Panc1 (cell line): ENCODE data around the gene GNPTG. TPM values are rescaled to one million over a fixed set of nuclear protein-coding genes. Genes with fewer than 3 reads are reported as not detected.

ENCODE experiments used
- ATAC-seq: fragments of 200-7000 bp; cut with Tn5 transposase; 2 replicates; pipeline ENCODE4 v1.9.1; 2020; ENCODE audit warnings: mild to moderate bottlenecking, moderate library complexity
- BruUV-seq: library from RNA; stranded (reverse); fragments of 400-500 nt; replicated peaks from 2 replicates; lab custom pipeline; 2021; lab: Mats Ljungman, UMichigan
- CTCF ChIA-PET: fragments of 300-600 bp; sonication (Branson Sonifier 250); formaldehyde crosslinking; loops from one replicate; lab custom pipeline; 2022; ENCODE audit warnings: antibody characterized with exemption; lab: Charles Lee
- POLR2A ChIA-PET: fragments of 300-600 bp; sonication (Branson Sonifier 250); formaldehyde crosslinking; loops from one replicate; lab custom pipeline; 2022; ENCODE audit warnings: antibody characterized with exemption; lab: Charles Lee
- DNase-seq: peaks from one replicate; pipeline ENCODE4 v3.0.0-alpha.2; 2010; ENCODE audit warnings: low read depth, low spot score
- H3K27ac ChIP-seq: 2 replicates; pipeline ENCODE4 v1.5.1; 2011; ENCODE audit warnings: mild to moderate bottlenecking, low read length, inconsistent platforms
- H3K27me3 ChIP-seq: fragments of 200-500 bp; sonication (Bioruptor generic); 2 replicates; pipeline ENCODE4 v1.6.0; 2014; ENCODE audit warnings: low read length, inconsistent platforms; ENCODE audit not compliant: control insufficient read depth, insufficient read depth
- H3K36me3 ChIP-seq: fragments of 200-500 bp; sonication (Bioruptor generic); 2 replicates; pipeline ENCODE4 v1.5.1; 2014; ENCODE audit warnings: inconsistent platforms, mild to moderate bottlenecking, low read length, moderate library complexity; ENCODE audit not compliant: control insufficient read depth, insufficient read depth
- H3K4me1 ChIP-seq: 2 replicates; pipeline ENCODE4 v1.5.1; 2011; ENCODE audit warnings: inconsistent platforms, mild to moderate bottlenecking, low read length, moderate library complexity; ENCODE audit not compliant: control insufficient read depth, insufficient read depth
- H3K4me3 ChIP-seq, 2 experiments: 2 replicates each; pipeline ENCODE4 v1.5.1; 2011 to 2012; ENCODE audit warnings: low read depth in 2 of 2, low read length in 2 of 2, mild to moderate bottlenecking in 2 of 2, inconsistent platforms in 1 of 2, moderate library complexity in 1 of 2
- H3K9me3 ChIP-seq: fragments of 200-500 bp; sonication (Bioruptor generic); 2 replicates; pipeline ENCODE4 v1.5.1; 2014; ENCODE audit warnings: low read depth, mild to moderate bottlenecking, inconsistent platforms, low read length, moderate library complexity; ENCODE audit not compliant: control insufficient read depth, insufficient read depth
- POLR2AphosphoS5 ChIP-seq: IDR thresholded peaks from 2 replicates; pipeline ENCODE4 v1.6.1; 2012; ENCODE audit warnings: mild to moderate bottlenecking, low read depth, low read length, moderate library complexity
- SIN3A ChIP-seq: IDR thresholded peaks from 2 replicates; pipeline ENCODE4 v1.6.1; 2012; ENCODE audit warnings: low read depth, mild to moderate bottlenecking, low read length, moderate library complexity, borderline replicate concordance; ENCODE audit not compliant: insufficient read depth
- TCF7L2 ChIP-seq: IDR thresholded peaks from 2 replicates; pipeline ENCODE4 v1.6.1; 2011; ENCODE audit warnings: mild to moderate bottlenecking, low read depth, low read length, inconsistent platforms
- in situ Hi-C: cut with HindIII; loops from 2 replicates; pipeline ENCODE4 v1.10.0; 2016; ENCODE audit warnings: low sequenced_read_pairs, low pct_unique_long_range_greater_than_20kb
- intact Hi-C: fragments of 100-400 bp; cut with micrococcal nuclease; formaldehyde crosslinking; loops from one replicate; pipeline ENCODE4 v1.10.0; 2022; ENCODE audit not compliant: unreplicated experiment
- total RNA-seq: library from RNA; stranded (reverse); gene quantifications from one replicate; pipeline ENCODE4 v1.2.1, GENCODE V29; 2021; ENCODE audit not compliant: unreplicated experiment
- TF ChIP-seq, protein P1 (sequence below), 2 experiments: IDR thresholded peaks; 2 replicates each; pipeline ENCODE4 v1.6.1; 2011 to 2012; ENCODE audit warnings: low read depth in 2 of 2, control low read depth in 1 of 2, low read length in 1 of 2, mild to moderate bottlenecking in 1 of 2, moderate library complexity in 1 of 2; ENCODE audit not compliant: insufficient read depth in 1 of 2
- TF ChIP-seq, protein P2 (sequence below): fragments of 450-650 bp; IDR thresholded peaks from 2 replicates; pipeline ENCODE4 v1.5.1; 2017; ENCODE audit warnings: mild to moderate bottlenecking

Gene GNPTG
- total RNA-seq, 1 experiment from 2014 or later: 62.5 TPM

DNA sequence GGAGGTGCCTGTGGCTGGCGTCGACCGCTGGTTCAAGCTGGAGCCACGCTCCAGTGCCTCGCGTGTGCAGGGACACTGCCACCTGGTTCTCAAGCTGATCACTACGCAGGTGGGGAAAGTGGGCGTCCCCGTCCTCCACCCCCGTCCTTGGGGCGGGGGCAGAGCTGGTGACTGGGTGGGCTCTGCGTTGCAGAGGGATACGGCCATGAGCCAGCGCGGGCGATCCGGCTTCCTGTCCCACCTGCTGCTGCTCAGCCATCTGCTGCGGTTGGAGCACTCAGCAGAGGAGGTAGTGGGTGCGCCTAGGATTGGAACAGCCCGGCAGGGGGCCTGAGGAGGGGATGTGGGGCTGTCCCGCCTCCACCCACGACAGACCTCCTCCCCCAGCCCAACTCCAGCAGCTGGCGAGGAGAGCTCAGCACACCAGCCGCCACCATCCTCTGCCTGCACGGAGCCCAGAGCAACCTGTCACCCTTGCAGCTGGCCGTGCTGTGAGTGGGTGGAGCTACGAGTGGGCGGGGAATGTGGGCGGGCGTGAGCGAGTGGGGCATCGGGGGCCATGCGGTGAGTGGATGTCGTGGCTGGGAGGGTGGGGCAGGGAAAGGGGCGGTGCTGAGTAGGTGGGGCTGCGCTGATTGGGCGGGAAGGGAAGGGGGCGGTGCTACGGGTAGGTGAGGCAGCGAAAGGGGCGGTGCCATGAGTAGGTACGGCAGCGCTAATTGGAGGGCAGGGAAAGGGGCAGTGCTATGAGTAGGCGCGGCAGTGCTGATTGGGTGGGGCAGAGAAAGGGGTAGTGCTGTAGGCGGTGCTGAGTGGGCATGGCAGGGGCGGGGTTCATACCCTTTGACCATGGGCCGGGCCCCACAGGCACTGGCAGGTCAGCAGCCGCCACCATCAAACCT is 9.0 kb upstream of the GNPTG start:
- Histone ChIP-seq H3K9me3 (no peaks in the 10 kb centered on the region), H3K4me3 (peak overlapping the region; percentile 11 to 37), H3K27ac (no peak overlapping the region), H3K4me1 (peaks cover 3% of the 10 kb centered on the region; the same call in 1 of the 2 replicates), H3K36me3 (no peaks in the 10 kb centered on the region), H3K27me3 (no peaks in the 10 kb centered on the region)
- intact Hi-C loops: no loop called here
- TF ChIP-seq TCF7L2 (no peak), SIN3A (no peak), POLR2AphosphoS5 (no peak)
- TF ChIP-seq, protein P1, sequence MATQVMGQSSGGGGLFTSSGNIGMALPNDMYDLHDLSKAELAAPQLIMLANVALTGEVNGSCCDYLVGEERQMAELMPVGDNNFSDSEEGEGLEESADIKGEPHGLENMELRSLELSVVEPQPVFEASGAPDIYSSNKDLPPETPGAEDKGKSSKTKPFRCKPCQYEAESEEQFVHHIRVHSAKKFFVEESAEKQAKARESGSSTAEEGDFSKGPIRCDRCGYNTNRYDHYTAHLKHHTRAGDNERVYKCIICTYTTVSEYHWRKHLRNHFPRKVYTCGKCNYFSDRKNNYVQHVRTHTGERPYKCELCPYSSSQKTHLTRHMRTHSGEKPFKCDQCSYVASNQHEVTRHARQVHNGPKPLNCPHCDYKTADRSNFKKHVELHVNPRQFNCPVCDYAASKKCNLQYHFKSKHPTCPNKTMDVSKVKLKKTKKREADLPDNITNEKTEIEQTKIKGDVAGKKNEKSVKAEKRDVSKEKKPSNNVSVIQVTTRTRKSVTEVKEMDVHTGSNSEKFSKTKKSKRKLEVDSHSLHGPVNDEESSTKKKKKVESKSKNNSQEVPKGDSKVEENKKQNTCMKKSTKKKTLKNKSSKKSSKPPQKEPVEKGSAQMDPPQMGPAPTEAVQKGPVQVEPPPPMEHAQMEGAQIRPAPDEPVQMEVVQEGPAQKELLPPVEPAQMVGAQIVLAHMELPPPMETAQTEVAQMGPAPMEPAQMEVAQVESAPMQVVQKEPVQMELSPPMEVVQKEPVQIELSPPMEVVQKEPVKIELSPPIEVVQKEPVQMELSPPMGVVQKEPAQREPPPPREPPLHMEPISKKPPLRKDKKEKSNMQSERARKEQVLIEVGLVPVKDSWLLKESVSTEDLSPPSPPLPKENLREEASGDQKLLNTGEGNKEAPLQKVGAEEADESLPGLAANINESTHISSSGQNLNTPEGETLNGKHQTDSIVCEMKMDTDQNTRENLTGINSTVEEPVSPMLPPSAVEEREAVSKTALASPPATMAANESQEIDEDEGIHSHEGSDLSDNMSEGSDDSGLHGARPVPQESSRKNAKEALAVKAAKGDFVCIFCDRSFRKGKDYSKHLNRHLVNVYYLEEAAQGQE (IDR thresholded peaks at IDR 0.05; ENCODE audit: insufficient read depth in 1 of 2, low read depth in 2 of 2, low read length in 1 of 2): no peak
- TF ChIP-seq, protein P2, sequence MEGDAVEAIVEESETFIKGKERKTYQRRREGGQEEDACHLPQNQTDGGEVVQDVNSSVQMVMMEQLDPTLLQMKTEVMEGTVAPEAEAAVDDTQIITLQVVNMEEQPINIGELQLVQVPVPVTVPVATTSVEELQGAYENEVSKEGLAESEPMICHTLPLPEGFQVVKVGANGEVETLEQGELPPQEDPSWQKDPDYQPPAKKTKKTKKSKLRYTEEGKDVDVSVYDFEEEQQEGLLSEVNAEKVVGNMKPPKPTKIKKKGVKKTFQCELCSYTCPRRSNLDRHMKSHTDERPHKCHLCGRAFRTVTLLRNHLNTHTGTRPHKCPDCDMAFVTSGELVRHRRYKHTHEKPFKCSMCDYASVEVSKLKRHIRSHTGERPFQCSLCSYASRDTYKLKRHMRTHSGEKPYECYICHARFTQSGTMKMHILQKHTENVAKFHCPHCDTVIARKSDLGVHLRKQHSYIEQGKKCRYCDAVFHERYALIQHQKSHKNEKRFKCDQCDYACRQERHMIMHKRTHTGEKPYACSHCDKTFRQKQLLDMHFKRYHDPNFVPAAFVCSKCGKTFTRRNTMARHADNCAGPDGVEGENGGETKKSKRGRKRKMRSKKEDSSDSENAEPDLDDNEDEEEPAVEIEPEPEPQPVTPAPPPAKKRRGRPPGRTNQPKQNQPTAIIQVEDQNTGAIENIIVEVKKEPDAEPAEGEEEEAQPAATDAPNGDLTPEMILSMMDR: no peak
- in situ Hi-C loops: no loop called here
- BruUV-seq: no TSS peak
- ATAC-seq (peak; percentile 92), DNase-seq (peak; percentile 63)
- ChIA-PET POLR2A (interaction anchor here (0.7 kb wide), 1 partner anchor 626 kb away, joined by 6 read pairs; no protein-coding TSS in a partner anchor), CTCF (interaction anchor here (0.6 to 1.9 kb wide), 5 partner anchors 12 to 652 kb away, joined by 3 to 8 read pairs (median 6); no protein-coding TSS in a partner anchor)

DNA sequence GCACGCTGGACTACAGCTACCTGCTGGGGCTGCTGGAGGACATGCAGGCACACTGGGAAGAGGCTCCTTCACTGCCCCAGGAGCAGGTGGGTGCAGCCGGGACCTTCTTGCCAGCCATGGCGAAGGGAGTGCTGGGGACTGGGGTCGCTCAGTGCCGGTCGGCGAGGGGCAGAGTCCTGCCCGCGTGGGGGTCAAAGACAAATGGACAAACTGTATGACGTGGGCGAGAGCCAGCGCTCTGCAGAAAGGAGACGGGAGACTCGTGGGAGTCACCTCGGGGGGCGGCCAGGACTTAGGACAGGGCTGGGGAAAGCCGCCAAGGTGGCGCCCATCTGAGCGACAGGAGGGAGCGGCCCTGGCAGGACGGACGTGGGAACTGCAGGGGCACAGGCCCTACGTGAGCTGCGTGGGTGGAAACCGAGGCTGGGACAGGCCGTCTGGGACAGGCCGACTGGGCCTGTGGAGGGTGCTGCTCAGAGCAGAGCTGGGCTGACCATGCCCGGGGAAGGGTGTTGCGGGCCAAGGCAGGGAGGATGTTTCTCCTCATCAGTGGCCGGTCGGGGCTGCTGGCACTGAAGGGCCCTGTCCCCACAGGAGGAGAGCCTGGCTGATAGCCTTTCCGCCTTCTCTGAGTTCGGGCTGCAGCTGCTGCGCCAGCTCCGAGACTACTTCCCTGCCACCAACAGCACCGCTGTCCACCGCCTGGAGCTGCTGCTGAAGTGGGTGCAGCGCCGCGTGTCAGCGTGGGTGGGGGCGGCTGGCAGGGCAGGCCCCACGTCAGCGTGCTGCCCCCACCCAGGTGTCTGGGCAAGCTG is 8.1 kb upstream of the GNPTG start:
- CTCF ChIA-PET: interaction anchor here (1.9 kb wide), 1 partner anchor 13 kb away, joined by 7 read pairs; no protein-coding TSS in a partner anchor
- Histone ChIP-seq H3K4me3 (peak overlapping the region in 1 of 2 experiments; percentile 24; a peak in 2 of 4 replicates), H3K27ac (no peak overlapping the region), H3K27me3 (no peaks in the 10 kb centered on the region), H3K9me3 (no peaks in the 10 kb centered on the region), H3K4me1 (peaks cover 1% of the 10 kb centered on the region; the same call in 1 of the 2 replicates), H3K36me3 (no peaks in the 10 kb centered on the region)
- in situ Hi-C loops (no loop called here), intact Hi-C loops (no loop called here)
- TF ChIP-seq, protein P1 (IDR thresholded peaks at IDR 0.05; ENCODE audit: insufficient read depth in 1 of 2, low read depth in 2 of 2, low read length in 1 of 2): no peak
- TF ChIP-seq SIN3A: no peak
- TF ChIP-seq, protein P2: no peak
- TF ChIP-seq TCF7L2: no peak
- no peak for TF ChIP-seq POLR2AphosphoS5
- POLR2A ChIA-PET: no interaction called here
- no peak for DNase-seq
- no peak for ATAC-seq
- BruUV-seq: no TSS peak
